AG04450 (cell line): ENCODE results near the gene EZH2. TPM values are rescaled to one million over a fixed set of nuclear protein-coding genes. Genes with fewer than 3 reads are reported as not detected.
A peak's percentile ranks its signal among the peaks of the same experiment; 100 is the strongest.

Experiments
- CTCF ChIA-PET: fragments of 300-600, 350-600 bp; formaldehyde crosslinking; extraction: SDS; loops from one replicate; lab custom pipeline; 2022; ENCODE audit warnings: antibody characterized with exemption, inconsistent platforms; lab: Charles Lee
- POLR2A ChIA-PET: fragments of 350-600 bp; formaldehyde crosslinking; extraction: SDS; loops from one replicate; lab custom pipeline; 2021; ENCODE audit warnings: antibody characterized with exemption, inconsistent platforms; lab: Yijun Ruan, JAX
- DNase-seq: peaks from one replicate; pipeline ENCODE4 v3.0.0-alpha.2; 2011; ENCODE audit warnings: low read depth, low spot score
- H3K27ac ChIP-seq: one replicate; pipeline ENCODE4 v1.5.1; 2012; ENCODE audit warnings: low read depth, low read length, control low read depth
- H3K27me3 ChIP-seq: one replicate; pipeline ENCODE4 v1.6.0; 2012; ENCODE audit warnings: low read length; ENCODE audit not compliant: control insufficient read depth, insufficient read depth
- H3K4me3 ChIP-seq: 2 replicates; pipeline ENCODE4 v1.5.1; 2011; ENCODE audit warnings: mild to moderate bottlenecking, low read depth, low read length, control low read depth
- H3K9me3 ChIP-seq: 2 replicates; pipeline ENCODE4 v1.5.1; 2012; ENCODE audit warnings: low read length; ENCODE audit not compliant: control insufficient read depth, insufficient read depth
- CTCF ChIP-seq: IDR thresholded peaks from 2 replicates; pipeline ENCODE4 v1.5.1; 2011; ENCODE audit warnings: low read depth, low read length, control low read depth, inconsistent platforms
- polyA plus RNA-seq: library from polyadenylated mRNA; depleted of rRNA; stranded (reverse); fragments of >200 nt; gene quantifications from 2 replicates; pipeline ENCODE4 v1.2.3, GENCODE V29; 2011

EZH2 gene
- polyA plus RNA-seq, 1 experiment: 17.0 TPM

- DNase-seq: no peak
- no peaks in the 10 kb centered on the region for H3K27me3 ChIP-seq
- ChIA-PET POLR2A (interaction anchor here (0.6 kb wide), 1 partner anchor 109 kb away, joined by 6 read pairs; no protein-coding TSS in a partner anchor), CTCF (interaction anchor here (0.5 to 3.2 kb wide), 3 partner anchors 100 to 199 kb away, joined by 3 to 21 read pairs (median 8); no protein-coding TSS in a partner anchor)
- no peak overlapping the region for H3K27ac ChIP-seq
- H3K9me3 ChIP-seq: no peaks in the 10 kb centered on the region
- H3K4me3 ChIP-seq: no peak overlapping the region
- no peak for TF ChIP-seq CTCF
These were observed 109.6 kb downstream of the EZH2 start for GRCh38 chr7:148774471-148774870.

GRCh38 chr7:148773334-148773733 is 110.8 kb downstream of the EZH2 start:
- Histone ChIP-seq H3K27ac (peak overlapping the region; percentile 33), H3K4me3 (no peak overlapping the region), H3K27me3 (no peaks in the 10 kb centered on the region), H3K9me3 (no peaks in the 10 kb centered on the region)
- DNase-seq: no peak
- ChIA-PET POLR2A (interaction anchor here (0.7 kb wide), 1 partner anchor 74 kb away, joined by 3 read pairs; the partner anchor contains the start of gene CUL1), CTCF (interaction anchor here (0.8 to 3.2 kb wide), 4 partner anchors 20 to 293 kb away, joined by 3 to 21 read pairs (median 6); no protein-coding TSS in a partner anchor)
- TF ChIP-seq CTCF: no peak

- ChIA-PET CTCF (interaction anchor here (0.6 to 3.2 kb wide), 4 partner anchors 37 to 294 kb away, joined by 3 to 21 read pairs (median 5); no protein-coding TSS in a partner anchor), POLR2A (interaction anchor here (0.7 kb wide), 1 partner anchor 73 kb away, joined by 3 read pairs; the partner anchor contains the start of gene CUL1)
- Histone ChIP-seq H3K27ac (peak overlapping the region; percentile 79), H3K9me3 (no peaks in the 10 kb centered on the region), H3K4me3 (peak overlapping the region; percentile 25), H3K27me3 (no peaks in the 10 kb centered on the region)
- peak; percentile 84 for DNase-seq
- TF ChIP-seq CTCF: no peak
These were observed 111.6 kb downstream of the EZH2 start for GRCh38 chr7:148772297-148773089.

- H3K9me3 ChIP-seq: no peaks in the 10 kb centered on the region
- CTCF ChIA-PET: no interaction called here
- H3K4me3 ChIP-seq: no peak overlapping the region
- no peak for DNase-seq
- POLR2A ChIA-PET: no interaction called here
- no peak for TF ChIP-seq CTCF
- H3K27me3 ChIP-seq: no peaks in the 10 kb centered on the region
- H3K27ac ChIP-seq: no peak overlapping the region
These were observed 114.1 kb downstream of the EZH2 start for GRCh38 chr7:148770004-148770403.

GRCh38 chr7:148763622-148764021 is 120.5 kb downstream of the EZH2 start:
- Histone ChIP-seq H3K27me3 (no peaks in the 10 kb centered on the region), H3K9me3 (no peaks in the 10 kb centered on the region), H3K4me3 (no peak overlapping the region), H3K27ac (no peak overlapping the region)
- POLR2A ChIA-PET: interaction anchor here (0.6 kb wide), 1 partner anchor 136 kb away, joined by 5 read pairs; no protein-coding TSS in a partner anchor
- TF ChIP-seq CTCF: no peak
- peak; percentile 15 for DNase-seq
- CTCF ChIA-PET: interaction anchor here (0.9 to 2.8 kb wide), 2 partner anchors 16 to 199 kb away, joined by 4 to 9 read pairs; no protein-coding TSS in a partner anchor
